GM12872 (cell line): ENCODE data around the gene PCDHA11.

Source experiments
- CTCF ChIP-seq: IDR thresholded peaks from 3 replicates; pipeline ENCODE4 v1.5.1; 2011; ENCODE audit warnings: low read depth, mild to moderate bottlenecking, low read length, moderate library complexity; ENCODE audit not compliant: insufficient read depth

The PCDHA11 gene

GRCh38 chr5:140875085-140876065 is 6.6 kb downstream of the PCDHA11 start, which contains the start of gene PCDHA12:
Gene PCDHA12, plus strand, starts transcription at chr5:140875308. Its CDS starts 165 bp downstream, at chr5:140875473.
- TF ChIP-seq CTCF = no peak

GRCh38 chr5:140877262-140877581 is 8.5 kb downstream of the PCDHA11 start:
- no peak for TF ChIP-seq CTCF

GRCh38 chr5:140881889-140882590 is 13.3 kb downstream of the PCDHA11 start, which contains the start of gene PCDHA13:
Gene PCDHA13, plus strand, starts transcription at chr5:140882124. Its CDS starts 145 bp downstream, at chr5:140882269.
- no peak for TF ChIP-seq CTCF

GRCh38 chr5:140882591-140882899 is 13.8 kb downstream of the PCDHA11 start:
- TF ChIP-seq CTCF = no peak

GRCh38 chr5:140883373-140883772 is 14.6 kb downstream of the PCDHA11 start:
- TF ChIP-seq CTCF = no peak

- TF ChIP-seq CTCF = no peak
Observed at GRCh38 chr5:140883927-140884697, 15.4 kb downstream of the PCDHA11 start.

- TF ChIP-seq CTCF = no peak
Observed at GRCh38 chr5:140916325-140916724, 47.6 kb downstream of the PCDHA11 start.
